Measurements from ENCODE around the gene SUSD1.

SUSD1 gene

DNA sequence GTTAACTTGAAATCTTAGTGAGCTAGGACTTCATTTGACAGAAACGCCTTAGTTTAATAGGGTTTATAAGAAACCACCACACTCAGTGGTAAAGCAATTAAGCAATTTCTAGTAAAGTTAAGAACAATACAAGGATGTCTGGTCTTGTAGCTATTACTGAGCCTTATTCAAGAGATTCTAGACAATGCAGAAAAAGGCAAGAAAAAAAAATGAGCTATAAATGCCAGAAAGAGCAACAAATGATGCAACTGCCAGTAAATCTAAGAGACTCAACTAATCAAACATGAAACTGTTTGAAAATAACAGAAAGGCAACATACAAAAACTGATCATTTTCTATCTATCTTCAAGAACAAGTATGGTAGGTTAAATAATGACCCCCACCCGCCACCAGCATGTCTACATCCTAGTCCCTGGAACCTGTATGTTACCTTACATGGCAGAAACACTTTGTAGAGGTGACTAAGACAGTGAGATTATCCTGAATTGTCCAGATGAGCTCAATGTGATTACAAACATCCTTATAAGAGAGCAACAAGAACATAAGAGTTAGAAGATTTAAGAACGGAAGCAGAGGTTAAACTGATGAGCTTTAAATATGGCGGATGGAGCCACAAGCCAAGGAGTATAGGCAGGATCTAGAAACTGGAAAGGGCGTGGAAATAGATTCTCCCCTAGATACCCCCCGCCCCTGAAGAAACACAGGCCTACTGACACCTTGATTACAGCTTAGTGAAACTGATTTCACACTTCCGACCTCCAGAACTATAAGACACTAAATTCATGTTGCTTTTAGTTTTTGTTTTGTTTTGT, 93.0 kb downstream of the SUSD1 start:
- H3K9ac ChIP-seq (ENCODE audit: low read length): no peak overlapping the region
- no peaks in the 10 kb centered on the region for H3K9me2 ChIP-seq (replicated peaks; ENCODE audit: insufficient read depth, low read length)
- no peaks in the 10 kb centered on the region for H3K9me3 ChIP-seq (ENCODE audit: insufficient read depth, low read length)
- no peak for TF ChIP-seq EZH2phosphoT487 (conservative IDR thresholded peaks at IDR 0.05; ENCODE audit: low read length)
- no peak for TF ChIP-seq CTCF (IDR thresholded peaks at IDR 0.05; ENCODE audit: insufficient read depth, low read length, poor library complexity, severe bottlenecking)
- H3K36me3 ChIP-seq (ENCODE audit: low read length): no peaks in the 10 kb centered on the region
- no peak overlapping the region for H2AFZ ChIP-seq (ENCODE audit: low read depth, low read length, severe bottlenecking)
- H3K4me3 ChIP-seq (ENCODE audit: insufficient read depth, low read length, poor library complexity, severe bottlenecking): no peak overlapping the region
- no peaks in the 10 kb centered on the region for H3K27me3 ChIP-seq (ENCODE audit: low read length)
- no peak overlapping the region for H3K27ac ChIP-seq (ENCODE audit: low read depth, low read length)
- H4K20me1 ChIP-seq (ENCODE audit: low read depth, low read length): no peaks in the 10 kb centered on the region
- H3K79me2 ChIP-seq (ENCODE audit: insufficient read depth, low read length): no peaks in the 10 kb centered on the region
- H3F3A ChIP-seq (ENCODE audit: insufficient read depth): no peaks in the 10 kb centered on the region
- no peak overlapping the region for H3K4me2 ChIP-seq (ENCODE audit: low read depth, low read length, poor library complexity, severe bottlenecking)

GRCh38 chr9:112080831-112081542, 94.1 kb downstream of the SUSD1 start:
- Histone ChIP-seq H3K36me3 (ENCODE audit: low read length) (no peaks in the 10 kb centered on the region), H3K9ac (ENCODE audit: low read length) (no peak overlapping the region), H3K79me2 (ENCODE audit: insufficient read depth, low read length) (no peaks in the 10 kb centered on the region), H3K27me3 (ENCODE audit: low read length) (no peaks in the 10 kb centered on the region), H3K4me2 (ENCODE audit: low read depth, low read length, poor library complexity, severe bottlenecking) (no peak overlapping the region), H3K4me3 (ENCODE audit: insufficient read depth, low read length, poor library complexity, severe bottlenecking) (no peak overlapping the region), H3K27ac (ENCODE audit: low read depth, low read length) (no peak overlapping the region), H3K9me2 (replicated peaks; ENCODE audit: insufficient read depth, low read length) (no peaks in the 10 kb centered on the region), H3K9me3 (ENCODE audit: insufficient read depth, low read length) (no peaks in the 10 kb centered on the region), H4K20me1 (ENCODE audit: low read depth, low read length) (no peaks in the 10 kb centered on the region), H2AFZ (ENCODE audit: low read depth, low read length, severe bottlenecking) (no peak overlapping the region), H3F3A (ENCODE audit: insufficient read depth) (no peaks in the 10 kb centered on the region)
- TF ChIP-seq CTCF (IDR thresholded peaks at IDR 0.05; ENCODE audit: insufficient read depth, low read length, poor library complexity, severe bottlenecking) (no peak), EZH2phosphoT487 (conservative IDR thresholded peaks at IDR 0.05; ENCODE audit: low read length) (no peak)

DNA sequence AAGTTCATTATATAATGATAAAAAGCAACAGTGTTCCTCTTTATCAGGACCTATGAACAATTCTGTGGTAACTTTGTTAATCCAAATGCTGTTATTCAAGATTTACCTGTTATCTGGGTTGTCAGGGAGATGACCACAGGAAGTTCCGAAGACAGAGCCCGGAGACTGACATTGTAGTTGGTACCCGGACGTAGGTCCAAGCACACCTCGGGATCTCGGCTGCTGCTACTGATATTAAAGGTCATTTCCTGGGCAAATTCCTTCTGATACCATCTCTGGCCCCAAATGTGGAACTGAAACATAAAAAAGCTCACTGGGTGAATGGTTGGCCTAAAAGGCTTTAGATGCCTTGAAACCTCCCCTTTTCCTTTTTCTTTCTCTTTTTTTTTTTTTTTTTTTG, 96.7 kb downstream of the SUSD1 start:
- no peaks in the 10 kb centered on the region for H3K79me2 ChIP-seq (ENCODE audit: insufficient read depth, low read length)
- H3K27ac ChIP-seq (ENCODE audit: low read depth, low read length): no peak overlapping the region
- no peaks in the 10 kb centered on the region for H4K20me1 ChIP-seq (ENCODE audit: low read depth, low read length)
- H3K9ac ChIP-seq (ENCODE audit: low read length): no peak overlapping the region
- H3F3A ChIP-seq (ENCODE audit: insufficient read depth): no peaks in the 10 kb centered on the region
- H3K27me3 ChIP-seq (ENCODE audit: low read length): no peaks in the 10 kb centered on the region
- H3K4me2 ChIP-seq (ENCODE audit: low read depth, low read length, poor library complexity, severe bottlenecking): no peak overlapping the region
- H3K9me3 ChIP-seq (ENCODE audit: insufficient read depth, low read length): no peaks in the 10 kb centered on the region
- TF ChIP-seq CTCF (IDR thresholded peaks at IDR 0.05; ENCODE audit: insufficient read depth, low read length, poor library complexity, severe bottlenecking) (no peak), EZH2phosphoT487 (conservative IDR thresholded peaks at IDR 0.05; ENCODE audit: low read length) (no peak)
- H3K9me2 ChIP-seq (replicated peaks; ENCODE audit: insufficient read depth, low read length): no peaks in the 10 kb centered on the region
- no peak overlapping the region for H3K4me3 ChIP-seq (ENCODE audit: insufficient read depth, low read length, poor library complexity, severe bottlenecking)
- no peak overlapping the region for H2AFZ ChIP-seq (ENCODE audit: low read depth, low read length, severe bottlenecking)
- H3K36me3 ChIP-seq (ENCODE audit: low read length): no peaks in the 10 kb centered on the region

All from SU-DHL-6 (cell line).